ENCODE data around the gene DCDC1.
"Not testable (repeated sequence)": the region's sequence is repeated elsewhere in the genome, so short reads cannot be mapped to it uniquely, and the experiment has no call there.

DCDC1 gene

DNA sequence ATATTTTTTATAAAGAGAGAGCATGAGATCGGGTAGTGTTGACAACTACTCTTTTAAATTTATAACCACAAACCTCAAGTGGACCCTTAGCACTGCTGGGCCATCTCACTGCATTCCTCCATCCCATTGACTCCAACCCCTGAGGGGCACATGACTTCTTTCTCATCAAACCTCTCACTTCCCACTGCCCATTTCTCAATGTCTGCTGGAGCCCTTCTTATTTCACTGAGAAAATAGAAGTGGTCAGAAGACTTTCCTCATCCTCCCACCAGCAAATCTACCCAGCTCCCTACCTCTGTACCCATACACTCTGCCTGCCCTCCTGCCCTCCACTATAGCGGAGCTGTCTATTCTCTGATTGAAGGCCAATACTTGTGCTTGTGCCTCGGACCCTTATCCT is 412.8 kb downstream of the DCDC1 start:
- Histone ChIP-seq H3K4me3 (no peak overlapping the region), H3K27ac (no peak overlapping the region)
- TF ChIP-seq, protein P1, sequence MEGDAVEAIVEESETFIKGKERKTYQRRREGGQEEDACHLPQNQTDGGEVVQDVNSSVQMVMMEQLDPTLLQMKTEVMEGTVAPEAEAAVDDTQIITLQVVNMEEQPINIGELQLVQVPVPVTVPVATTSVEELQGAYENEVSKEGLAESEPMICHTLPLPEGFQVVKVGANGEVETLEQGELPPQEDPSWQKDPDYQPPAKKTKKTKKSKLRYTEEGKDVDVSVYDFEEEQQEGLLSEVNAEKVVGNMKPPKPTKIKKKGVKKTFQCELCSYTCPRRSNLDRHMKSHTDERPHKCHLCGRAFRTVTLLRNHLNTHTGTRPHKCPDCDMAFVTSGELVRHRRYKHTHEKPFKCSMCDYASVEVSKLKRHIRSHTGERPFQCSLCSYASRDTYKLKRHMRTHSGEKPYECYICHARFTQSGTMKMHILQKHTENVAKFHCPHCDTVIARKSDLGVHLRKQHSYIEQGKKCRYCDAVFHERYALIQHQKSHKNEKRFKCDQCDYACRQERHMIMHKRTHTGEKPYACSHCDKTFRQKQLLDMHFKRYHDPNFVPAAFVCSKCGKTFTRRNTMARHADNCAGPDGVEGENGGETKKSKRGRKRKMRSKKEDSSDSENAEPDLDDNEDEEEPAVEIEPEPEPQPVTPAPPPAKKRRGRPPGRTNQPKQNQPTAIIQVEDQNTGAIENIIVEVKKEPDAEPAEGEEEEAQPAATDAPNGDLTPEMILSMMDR (IDR thresholded peaks at IDR 0.05), result no peak
- DNase-seq (ENCODE audit: low spot score), result no peak

DNA sequence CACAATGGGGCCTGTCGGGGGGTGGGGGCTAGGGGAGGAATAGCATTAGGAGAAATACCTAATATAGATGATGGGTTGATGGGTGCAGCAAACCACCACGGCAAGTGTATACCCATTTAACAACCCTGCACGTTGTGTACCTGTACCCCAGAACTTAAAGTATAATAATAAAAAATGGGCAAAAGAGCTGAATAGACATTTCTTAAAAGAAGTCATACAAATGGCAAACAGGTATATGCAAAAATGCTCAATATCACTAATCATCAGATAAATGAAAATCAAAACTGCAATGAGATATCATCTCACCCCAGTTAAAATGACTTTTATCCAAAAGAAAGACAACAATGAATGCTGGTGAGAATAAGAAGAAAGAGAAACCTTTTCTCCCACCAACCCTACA is 419.7 kb downstream of the DCDC1 start:
- TF ChIP-seq, protein P1 (IDR thresholded peaks at IDR 0.05), result no peak
- H3K27ac ChIP-seq, result no peak overlapping the region
- no peak overlapping the region for H3K4me3 ChIP-seq
- no peak for DNase-seq (ENCODE audit: low spot score)

DNA sequence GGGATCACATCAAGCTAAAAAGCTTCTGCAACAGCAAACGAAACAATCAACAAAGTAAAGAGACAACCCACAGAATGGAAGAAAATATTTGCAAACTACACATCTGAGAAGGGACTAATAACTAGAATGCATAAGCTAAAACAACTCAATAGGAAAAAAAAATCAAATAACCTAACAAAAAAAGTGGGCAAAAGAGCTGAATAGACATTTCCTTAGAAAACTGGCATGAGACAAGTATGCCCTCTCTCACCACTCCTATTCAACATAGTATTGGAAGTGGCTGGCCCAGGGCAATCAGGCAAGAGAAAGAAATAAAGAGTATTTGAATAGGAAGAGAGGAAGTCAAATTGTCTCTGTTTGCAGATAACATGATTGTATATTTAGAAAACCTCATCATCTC is 421.8 kb downstream of the DCDC1 start:
- H3K4me3 ChIP-seq, H3K27ac ChIP-seq: not testable (repeated sequence)

DNA sequence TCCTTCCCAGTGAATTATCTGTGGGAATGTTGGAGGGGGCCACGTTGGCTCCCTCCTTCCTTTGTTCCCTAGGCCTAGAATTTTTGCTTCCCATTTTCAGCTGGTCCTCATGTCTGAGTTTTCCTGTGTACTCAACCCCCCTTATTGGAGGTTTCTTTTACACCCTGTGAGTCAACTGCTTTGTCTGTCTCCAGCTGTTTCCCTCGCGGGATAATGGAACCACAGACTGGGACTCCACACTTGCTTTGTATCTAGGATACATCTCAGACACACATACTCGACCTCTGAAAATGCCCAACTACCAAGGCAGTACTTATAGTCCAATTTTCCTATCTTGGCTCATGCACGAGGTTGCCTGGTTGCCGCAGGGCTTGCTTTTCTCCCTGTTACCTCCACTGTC is 430.7 kb downstream of the DCDC1 start:
- TF ChIP-seq, protein P1 (IDR thresholded peaks at IDR 0.05), result no peak
- H3K27ac ChIP-seq, result no peak overlapping the region

More for the DNA sequence above, 421.8 kb downstream of the DCDC1 start:
- DNase-seq (ENCODE audit: low spot score), result not testable (repeated sequence)

DNA sequence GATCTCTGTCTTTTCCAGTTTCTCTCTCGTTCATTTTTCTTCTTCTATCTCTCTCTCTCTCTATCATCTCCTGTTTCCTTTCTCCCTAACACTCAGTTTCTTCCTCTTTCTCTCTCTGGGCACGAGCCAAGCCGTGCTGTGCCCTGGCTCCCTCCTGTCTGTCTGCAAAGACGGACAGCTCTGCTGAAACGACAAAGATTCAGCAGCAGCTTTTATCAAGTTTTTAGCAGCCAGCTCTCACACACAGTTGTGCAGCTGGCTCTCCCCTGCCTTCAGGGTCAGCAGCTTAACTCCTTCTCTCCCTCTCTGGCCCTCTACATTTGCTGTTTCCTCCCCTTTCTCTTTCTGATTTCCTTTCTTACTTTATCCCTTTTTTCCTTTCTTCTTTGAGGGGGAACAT is 431.4 kb downstream of the DCDC1 start:
- TF ChIP-seq, protein P1 (IDR thresholded peaks at IDR 0.05), result no peak
- Histone ChIP-seq H3K27ac (no peak overlapping the region), H3K4me3 (no peak overlapping the region)
- DNase-seq (ENCODE audit: low spot score), result no peak

More for the DNA sequence above, 430.7 kb downstream of the DCDC1 start:
- no peak overlapping the region for H3K4me3 ChIP-seq
- no peak for DNase-seq (ENCODE audit: low spot score)

DNA sequence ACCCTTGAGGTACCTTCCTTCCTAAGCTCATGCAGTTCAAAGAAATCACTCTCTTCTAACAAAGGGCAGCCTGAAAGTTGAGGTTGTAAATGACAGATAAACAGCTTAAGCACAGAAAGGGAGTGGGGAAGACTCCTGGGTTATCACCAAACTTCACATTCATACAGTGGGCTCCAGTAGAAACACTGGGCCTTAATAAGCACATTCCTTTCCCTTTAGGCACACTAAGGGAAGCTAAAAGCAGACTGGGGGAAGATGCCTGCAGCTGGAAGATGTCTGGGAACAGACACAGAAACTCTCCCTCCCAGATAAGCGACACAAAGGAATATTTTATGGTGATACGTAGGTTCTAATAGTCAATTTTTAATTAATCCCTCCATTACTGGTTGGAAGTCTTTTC is 433.0 kb downstream of the DCDC1 start:
- H3K4me3 ChIP-seq, result no peak overlapping the region
- no peak for DNase-seq (ENCODE audit: low spot score)
- TF ChIP-seq, protein P1 (IDR thresholded peaks at IDR 0.05), result no peak
- no peak overlapping the region for H3K27ac ChIP-seq

DNA sequence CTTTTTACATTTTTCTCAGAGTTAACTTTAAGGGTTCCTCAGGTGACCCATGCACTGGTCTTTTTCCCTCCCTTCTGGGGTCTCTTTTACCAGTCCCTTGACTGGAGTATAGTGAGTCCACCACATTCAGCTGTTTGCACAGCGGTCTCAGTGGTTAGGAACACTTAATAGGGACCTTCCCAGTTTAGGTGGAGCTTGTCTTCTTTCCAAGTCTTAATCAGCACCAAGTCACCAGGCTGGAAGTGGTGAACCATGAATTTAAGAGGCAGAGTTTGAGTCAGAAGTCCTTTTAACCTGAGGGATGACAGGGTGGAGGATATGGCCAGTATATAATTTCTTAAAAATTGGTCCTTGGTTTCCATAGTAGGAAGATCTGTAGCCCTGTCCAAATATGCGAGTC is 433.7 kb downstream of the DCDC1 start:
- DNase-seq (ENCODE audit: low spot score), result no peak

More for the DNA sequence above, 433.7 kb downstream of the DCDC1 start:
- Histone ChIP-seq H3K27ac (no peak overlapping the region), H3K4me3 (no peak overlapping the region)
- TF ChIP-seq, protein P1 (IDR thresholded peaks at IDR 0.05), result no peak

All from coronary artery (tissue), 2 donors.